Measurements from ENCODE around the gene IL17RC. TPM values are rescaled to one million over a fixed set of nuclear protein-coding genes. Genes with fewer than 3 reads are reported as not detected.

The IL17RC gene
- total RNA-seq, 4 donors from 2014 or later: 22.3 to 125 (median 123) TPM

GRCh38 chr3:9951962-9952805 lies 35.3 kb downstream of the IL17RC start, which contains the start of gene PRRT3:
PRRT3 (minus strand) TSS chr3:9952408; CDS start chr3:9950115, 2,293 bp downstream.
- Histone ChIP-seq H3K36me3 (no peaks in the 10 kb centered on the region), H3K27me3 (no peaks in the 10 kb centered on the region), H3K4me3 (peak within 1 kb of the TSS; percentile 47 to 63 (median 52)), H3K4me1 (peaks cover 0 to 20% (median 5%) of the 10 kb centered on the region in 4 donors), H3K9me3 (no peaks in the 10 kb centered on the region), H3K27ac (peak within 1 kb of the TSS in 1 of 4 donors; percentile 33)
- TF ChIP-seq CTCF (IDR thresholded peaks at IDR 0.05) (no peak), POLR2A (IDR thresholded peaks at IDR 0.05) (no peak)
- DNase-seq: peak in 2 of 3 donors; percentile 35 to 60

DNA sequence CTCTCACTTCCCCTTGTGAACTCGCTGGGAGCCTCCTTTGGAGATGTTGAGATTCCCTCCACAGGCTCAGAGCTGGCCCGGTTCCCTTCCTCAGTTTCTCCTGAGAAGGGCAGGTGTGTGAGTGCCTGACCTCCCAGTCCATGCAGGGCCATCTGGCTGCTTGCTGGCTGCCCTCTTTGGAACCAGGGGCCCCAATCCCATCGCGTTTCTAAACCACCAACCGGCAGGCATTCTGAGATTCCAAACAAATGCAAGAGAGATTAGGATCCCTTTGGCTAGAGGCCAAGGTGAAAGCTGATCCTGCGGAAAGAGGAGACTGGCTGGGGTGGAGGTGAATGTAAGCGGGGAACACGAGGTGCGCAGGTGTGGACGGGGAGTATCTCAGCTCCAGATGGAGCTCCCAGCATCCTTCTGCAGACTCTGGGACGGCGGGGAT lies 38.2 kb downstream of the IL17RC start:
- Histone ChIP-seq H3K36me3 (no peaks in the 10 kb centered on the region), H3K27ac (no peak overlapping the region), H3K4me1 (peaks cover 0 to 12% (median 5%) of the 10 kb centered on the region in 4 donors), H3K27me3 (no peaks in the 10 kb centered on the region), H3K9me3 (no peaks in the 10 kb centered on the region), H3K4me3 (no peak overlapping the region)
- no peak for DNase-seq
- no peak for TF ChIP-seq CTCF (IDR thresholded peaks at IDR 0.05)
- no peak for TF ChIP-seq POLR2A (IDR thresholded peaks at IDR 0.05)

- H3K27ac ChIP-seq: no peak overlapping the region
- no peak overlapping the region for H3K4me3 ChIP-seq
- H3K9me3 ChIP-seq: no peaks in the 10 kb centered on the region
- H3K4me1 ChIP-seq: peaks cover 0 to 12% (median 5%) of the 10 kb centered on the region in 4 donors
- DNase-seq: no peak
- no peaks in the 10 kb centered on the region for H3K36me3 ChIP-seq
- H3K27me3 ChIP-seq: no peaks in the 10 kb centered on the region
- TF ChIP-seq CTCF (IDR thresholded peaks at IDR 0.05): no peak
- TF ChIP-seq POLR2A (IDR thresholded peaks at IDR 0.05): no peak
Measured at GRCh38 chr3:9955611-9956352, 38.9 kb downstream of the IL17RC start.

DNA sequence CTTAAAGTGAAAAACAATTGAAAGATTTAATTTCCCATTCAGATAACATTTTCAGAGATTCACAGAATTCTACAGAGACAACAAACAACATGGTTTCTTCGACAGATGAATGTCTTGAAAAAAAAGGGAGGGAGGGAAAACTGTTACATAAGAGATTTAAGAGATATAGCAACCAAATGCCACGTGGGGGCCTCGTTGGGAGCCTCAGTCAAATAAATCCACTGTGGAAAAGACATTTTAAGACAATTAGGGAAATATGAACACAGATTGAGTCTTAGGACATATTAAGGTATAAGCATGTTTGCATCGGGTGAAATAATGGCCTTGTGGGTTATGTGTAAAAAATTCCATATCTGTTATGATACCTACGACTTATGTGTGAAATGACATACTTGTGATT lies 40.3 kb downstream of the IL17RC start:
- H3K36me3 ChIP-seq: peaks cover 0 to under 1% (median 0%) of the 10 kb centered on the region in 3 donors
- H3K27ac ChIP-seq: no peak overlapping the region
- no peaks in the 10 kb centered on the region for H3K9me3 ChIP-seq
- no peak overlapping the region for H3K4me3 ChIP-seq
- no peak for TF ChIP-seq POLR2A (IDR thresholded peaks at IDR 0.05)
- no peak for DNase-seq
- peaks cover 0 to 3% (median 0%) of the 10 kb centered on the region in 4 donors for H3K4me1 ChIP-seq
- no peaks in the 10 kb centered on the region for H3K27me3 ChIP-seq

GRCh38 chr3:9965200-9965875 lies 48.4 kb downstream of the IL17RC start:
- TF ChIP-seq POLR2A (IDR thresholded peaks at IDR 0.05) (no peak), CTCF (IDR thresholded peaks at IDR 0.05) (no peak)
- Histone ChIP-seq H3K4me3 (no peak overlapping the region), H3K27me3 (no peaks in the 10 kb centered on the region), H3K4me1 (no peaks in the 10 kb centered on the region), H3K9me3 (no peaks in the 10 kb centered on the region), H3K27ac (no peak overlapping the region), H3K36me3 (peaks cover 0 to 72% (median 0%) of the 10 kb centered on the region in 3 donors)
- no peak for DNase-seq

Data from Peyer's patch (tissue), 4 donors.